ENCODE data around the gene RGMB.

GRCh38 chr5:98750693-98751092 lies 22.8 kb upstream of the RGMB start:
- TF ChIP-seq CTCF (IDR thresholded peaks at IDR 0.05) (peak in 1 of 3 donors; percentile 9), POLR2A (IDR thresholded peaks at IDR 0.05) (no peak), POLR2AphosphoS5 (IDR thresholded peaks at IDR 0.05) (no peak)
